OCI-LY3 (cell line): ENCODE measurements around the gene CAPN8.

Source experiments
- EZH2phosphoT487 ChIP-seq: fragments of 200-600 bp; shearing (Covaris generic); IDR thresholded peaks from 2 replicates; pipeline ENCODE4 v1.6.1; 2018; ENCODE audit warnings: antibody characterized with exemption, mixed run types, low read depth
- TF ChIP-seq, protein P1 (sequence below): fragments of 200-600, 300-600 bp; sonication (generic); IDR thresholded peaks from 2 replicates; pipeline ENCODE4 v1.5.1; 2014; ENCODE audit warnings: antibody characterized with exemption, low read length, low read depth

DNA sequence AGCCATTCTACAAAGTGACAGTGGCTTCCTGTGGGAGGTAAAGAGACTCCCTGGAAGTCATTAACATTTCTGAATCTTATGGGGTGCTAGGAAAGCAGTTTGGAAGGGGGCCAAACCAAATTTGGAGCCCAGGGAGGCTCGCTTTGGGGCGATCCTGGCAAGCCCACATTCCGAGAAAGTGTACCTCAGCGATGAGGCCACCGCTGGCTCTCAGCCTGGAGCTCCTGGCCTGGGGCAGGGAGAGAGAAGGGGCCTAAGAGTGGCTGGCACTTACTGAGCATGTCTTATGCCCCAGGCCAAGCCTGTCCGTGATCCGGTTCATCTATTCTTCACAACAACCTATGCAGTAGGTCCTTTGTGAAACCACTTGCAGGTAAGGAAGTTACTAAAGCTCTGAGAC is 173.5 kb downstream of the CAPN8 start:
- TF ChIP-seq, protein P1, sequence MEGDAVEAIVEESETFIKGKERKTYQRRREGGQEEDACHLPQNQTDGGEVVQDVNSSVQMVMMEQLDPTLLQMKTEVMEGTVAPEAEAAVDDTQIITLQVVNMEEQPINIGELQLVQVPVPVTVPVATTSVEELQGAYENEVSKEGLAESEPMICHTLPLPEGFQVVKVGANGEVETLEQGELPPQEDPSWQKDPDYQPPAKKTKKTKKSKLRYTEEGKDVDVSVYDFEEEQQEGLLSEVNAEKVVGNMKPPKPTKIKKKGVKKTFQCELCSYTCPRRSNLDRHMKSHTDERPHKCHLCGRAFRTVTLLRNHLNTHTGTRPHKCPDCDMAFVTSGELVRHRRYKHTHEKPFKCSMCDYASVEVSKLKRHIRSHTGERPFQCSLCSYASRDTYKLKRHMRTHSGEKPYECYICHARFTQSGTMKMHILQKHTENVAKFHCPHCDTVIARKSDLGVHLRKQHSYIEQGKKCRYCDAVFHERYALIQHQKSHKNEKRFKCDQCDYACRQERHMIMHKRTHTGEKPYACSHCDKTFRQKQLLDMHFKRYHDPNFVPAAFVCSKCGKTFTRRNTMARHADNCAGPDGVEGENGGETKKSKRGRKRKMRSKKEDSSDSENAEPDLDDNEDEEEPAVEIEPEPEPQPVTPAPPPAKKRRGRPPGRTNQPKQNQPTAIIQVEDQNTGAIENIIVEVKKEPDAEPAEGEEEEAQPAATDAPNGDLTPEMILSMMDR: no peak
- no peak for TF ChIP-seq EZH2phosphoT487
